NCI-H226 (cell line): ENCODE data around the gene CCDC102A.
"Not testable (repeated sequence)": the region's sequence is repeated elsewhere in the genome, so short reads cannot be mapped to it uniquely, and the experiment has no call there.

Source experiments
- DNase-seq: peaks from one replicate; pipeline ENCODE4 v3.0.0-alpha.2; 2015

CCDC102A gene

GRCh38 chr16:57499941-57500340, 36.4 kb downstream of the CCDC102A start:
- DNase-seq: not testable (repeated sequence)

GRCh38 chr16:57498031-57498430, 38.3 kb downstream of the CCDC102A start:
- DNase-seq: no peak

GRCh38 chr16:57497121-57497520, 39.2 kb downstream of the CCDC102A start:
- no peak for DNase-seq

- DNase-seq: no peak
These were observed 42.6 kb downstream of the CCDC102A start for GRCh38 chr16:57493767-57494166.

GRCh38 chr16:57489229-57489628, 47.1 kb downstream of the CCDC102A start:
- DNase-seq: no peak

GRCh38 chr16:57486858-57487834, 49.2 kb downstream of the CCDC102A start:
- DNase-seq: no peak

- peak; percentile 67 for DNase-seq
These were observed 50.2 kb downstream of the CCDC102A start, which contains the start of gene DOK4 for GRCh38 chr16:57485916-57486857. TSS of gene DOK4 (minus strand) at chr16:57486493. CDS start at chr16:57479507, 6,986 bp downstream.

- DNase-seq: peak; percentile 53
These were observed 51.1 kb downstream of the CCDC102A start for GRCh38 chr16:57485091-57485915.

- no peak for DNase-seq
These were observed 51.8 kb downstream of the CCDC102A start for GRCh38 chr16:57484515-57485005.

GRCh38 chr16:57483725-57484514, 52.5 kb downstream of the CCDC102A start:
- no peak for DNase-seq

GRCh38 chr16:57482845-57483545, 53.4 kb downstream of the CCDC102A start:
- DNase-seq: no peak

- DNase-seq: no peak
These were observed 55.0 kb downstream of the CCDC102A start for GRCh38 chr16:57481421-57481820.

GRCh38 chr16:57480754-57481230, 55.6 kb downstream of the CCDC102A start:
- no peak for DNase-seq

- peak; percentile 97 for DNase-seq
These were observed 56.2 kb downstream of the CCDC102A start for GRCh38 chr16:57479976-57480753.

GRCh38 chr16:57479205-57479975, 57.0 kb downstream of the CCDC102A start:
- peak; percentile 76 for DNase-seq

- DNase-seq: no peak
These were observed 57.8 kb downstream of the CCDC102A start for GRCh38 chr16:57478396-57479204.

GRCh38 chr16:57477531-57478202, 58.7 kb downstream of the CCDC102A start:
- no peak for DNase-seq
